ENCODE measurements around the gene PCDH9.

GRCh38 chr13:67080351-67080750 is 149.8 kb downstream of the PCDH9 start:
- TF ChIP-seq CTCF (IDR thresholded peaks at IDR 0.05 in 8 of 11, conservative IDR thresholded peaks at IDR 0.05 in 3 of 11): no peak
- no peak for TF ChIP-seq POLR2AphosphoS5 (IDR thresholded peaks at IDR 0.05)
- TF ChIP-seq POLR2A (IDR thresholded peaks at IDR 0.05): no peak
